Endodermal cell (in vitro differentiated cells): ENCODE data around the gene MEX3B. TPM values are rescaled to one million over a fixed set of nuclear protein-coding genes. Genes with fewer than 3 reads are reported as not detected.
"Not testable (repeated sequence)": the region's sequence is repeated elsewhere in the genome, so short reads cannot be mapped to it uniquely, and the experiment has no call there.

ENCODE experiments used
- DNase-seq: peaks from one replicate; pipeline ENCODE4 v3.0.0-alpha.2; 2017
- H3K27ac ChIP-seq: 2 replicates; pipeline ENCODE4 v1.5.1; 2013; ENCODE audit warnings: mild to moderate bottlenecking, low read depth, low read length, moderate library complexity
- H3K27me3 ChIP-seq: 2 replicates; pipeline ENCODE4 v1.6.1; 2013; ENCODE audit warnings: mild to moderate bottlenecking, low read length, moderate library complexity; ENCODE audit not compliant: insufficient read depth, control insufficient read depth, poor library complexity, severe bottlenecking
- H3K36me3 ChIP-seq: 2 replicates; pipeline ENCODE4 v1.7.0; 2013; ENCODE audit warnings: mild to moderate bottlenecking, low read length, moderate library complexity; ENCODE audit not compliant: control insufficient read depth, insufficient read depth
- H3K4me1 ChIP-seq: one replicate; pipeline ENCODE4 v1.7.0; 2013; ENCODE audit warnings: low read length; ENCODE audit not compliant: control insufficient read depth, insufficient read depth
- H3K4me3 ChIP-seq: 2 replicates; pipeline ENCODE4 v1.5.1; 2013; ENCODE audit warnings: mild to moderate bottlenecking, low read length, moderate library complexity
- H3K9ac ChIP-seq: 2 replicates; pipeline ENCODE4 v1.6.1; 2013; ENCODE audit warnings: mild to moderate bottlenecking, low read length, moderate library complexity; ENCODE audit not compliant: poor library complexity, severe bottlenecking; ENCODE audit errors: extremely low read depth
- H3K9me3 ChIP-seq: 2 replicates; pipeline ENCODE4 v1.6.1; 2013; ENCODE audit warnings: mild to moderate bottlenecking, low read length, moderate library complexity; ENCODE audit not compliant: control insufficient read depth
- H3K27ac Mint-ChIP-seq: 2 replicates; pipeline ENCODE4 v1.8.0; 2020; ENCODE audit warnings: mixed read lengths
- H3K27me3 Mint-ChIP-seq: 2 replicates; pipeline ENCODE4 v1.8.0; 2021; ENCODE audit warnings: mild to moderate bottlenecking, mixed read lengths; ENCODE audit not compliant: insufficient read depth
- H3K36me3 Mint-ChIP-seq: 2 replicates; pipeline ENCODE4 v1.8.0; 2020; ENCODE audit warnings: low read depth, mixed read lengths
- H3K4me1 Mint-ChIP-seq: 2 replicates; pipeline ENCODE4 v1.8.0; 2020; ENCODE audit warnings: mixed read lengths
- H3K4me3 Mint-ChIP-seq: 2 replicates; pipeline ENCODE4 v1.8.0; 2020; ENCODE audit warnings: mild to moderate bottlenecking, moderate library complexity, mixed read lengths
- H3K9me3 Mint-ChIP-seq: 2 replicates; pipeline ENCODE4 v1.8.0; 2020; ENCODE audit warnings: mild to moderate bottlenecking, mixed read lengths
- CTCF ChIP-seq: fragments of 200-600 bp; sonication (generic); conservative IDR thresholded peaks from 2 replicates; pipeline ENCODE4 v1.5.0; 2021; ENCODE audit warnings: antibody characterized with exemption, mild to moderate bottlenecking
- WGBS, 2 experiments: methylation state at CpG; one replicate each; pipeline versions ENCODE4 v1.1.5 to v1.1.7; 2013; ENCODE audit warnings: missing lambda C conversion rate in 2 of 2, mixed read lengths in 1 of 2; ENCODE audit not compliant: insufficient coverage in 1 of 2, insufficient read length in 1 of 2; 5-methylcytosine and 5-hydroxymethylcytosine counted together
- total RNA-seq, 2 donors: library from RNA; stranded (reverse); fragmentation: NEBNext Ultra II Directional in 1 of 2; extraction: Animal tissue kit (Norgen Biotek cat#: 25700) in 1 of 2; gene quantifications; 2 replicates in 1 of 2; 3 replicates in 1 of 2; pipeline ENCODE4 v1.2.1, GENCODE V29; 2021

Gene MEX3B
- total RNA-seq, 2 donors from 2014 or later, result 3.4 to 5.1 TPM

- no peak for DNase-seq
- H3K9me3 Mint-ChIP-seq, result no peaks in the 10 kb centered on the region
- H3K4me1 Mint-ChIP-seq, result no peaks in the 10 kb centered on the region
- Histone ChIP-seq H3K9me3 (no peaks in the 10 kb centered on the region), H3K27me3 (no peaks in the 10 kb centered on the region), H3K4me3 (no peak overlapping the region), H3K27ac (no peak overlapping the region), H3K4me1 (no peaks in the 10 kb centered on the region), H3K36me3 (no peaks in the 10 kb centered on the region), H3K9ac (no peak overlapping the region)
- WGBS, 2 experiments, result 92 to 100% methylated on average over 3 to 4 of the region's 5 CpGs
- no peak overlapping the region for H3K4me3 Mint-ChIP-seq
- no peak for TF ChIP-seq CTCF
- no peak overlapping the region for H3K27ac Mint-ChIP-seq
- H3K27me3 Mint-ChIP-seq, result peaks cover 7% of the 10 kb centered on the region
- H3K36me3 Mint-ChIP-seq, result no peaks in the 10 kb centered on the region
These were observed 13.9 kb downstream of the MEX3B start for GRCh38 chr15:82031871-82032270.

- Histone ChIP-seq H3K9me3 (no peaks in the 10 kb centered on the region), H3K9ac (no peak overlapping the region), H3K4me3 (no peak overlapping the region), H3K4me1 (no peaks in the 10 kb centered on the region), H3K27me3 (no peaks in the 10 kb centered on the region), H3K27ac (no peak overlapping the region), H3K36me3 (no peaks in the 10 kb centered on the region)
- no peak for TF ChIP-seq CTCF
- Mint-ChIP-seq H3K27ac (no peak overlapping the region), H3K4me3 (no peak overlapping the region), H3K4me1 (no peaks in the 10 kb centered on the region), H3K9me3 (no peaks in the 10 kb centered on the region), H3K27me3 (no peaks in the 10 kb centered on the region), H3K36me3 (no peaks in the 10 kb centered on the region)
- DNase-seq, result no peak
- 80 to 95% methylated on average over 2 of the region's 2 CpGs for WGBS, 2 experiments
These were observed 15.6 kb downstream of the MEX3B start for GRCh38 chr15:82030176-82030575.

- WGBS, 2 experiments, result 88 to 98% methylated on average over 2 to 5 of the region's 5 CpGs
These were observed 17.7 kb downstream of the MEX3B start for GRCh38 chr15:82028163-82028562.

DNA sequence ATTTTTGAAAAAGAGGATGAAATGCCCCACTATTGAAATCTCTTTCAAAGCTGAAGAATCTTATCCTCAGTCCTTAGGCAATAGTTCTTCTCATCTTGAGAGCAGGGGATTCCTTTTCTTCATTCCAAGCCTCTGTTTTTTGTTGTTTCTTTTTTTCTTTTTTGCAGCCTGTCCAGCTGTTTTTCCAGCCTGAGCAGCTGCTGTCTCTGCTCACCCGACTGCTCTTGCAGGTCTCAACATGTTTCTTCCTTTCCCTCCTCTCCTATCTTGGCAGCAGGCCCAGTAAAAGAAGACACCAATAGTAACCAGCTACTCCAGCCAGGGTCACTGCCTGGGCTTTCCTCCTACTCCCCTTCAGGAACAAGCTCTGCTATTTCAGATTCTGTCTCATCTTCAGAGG lies 23.8 kb downstream of the MEX3B start:
- H3K9ac ChIP-seq, result no peak overlapping the region
- Mint-ChIP-seq H3K4me1 (no peaks in the 10 kb centered on the region), H3K9me3 (no peaks in the 10 kb centered on the region), H3K27ac (no peak overlapping the region), H3K36me3 (no peaks in the 10 kb centered on the region), H3K4me3 (no peak overlapping the region), H3K27me3 (peaks cover 11% of the 10 kb centered on the region)
- no peak for TF ChIP-seq CTCF
- H3K4me3 ChIP-seq, result no peak overlapping the region
- H3K36me3 ChIP-seq, result no peaks in the 10 kb centered on the region
- H3K27ac ChIP-seq, result no peak overlapping the region
- no peak for DNase-seq
- no peaks in the 10 kb centered on the region for H3K27me3 ChIP-seq
- H3K9me3 ChIP-seq, result no peaks in the 10 kb centered on the region
- H3K4me1 ChIP-seq, result no peaks in the 10 kb centered on the region
- 89% methylated on average over 1 of the region's 1 CpG; no CpG with 5 or more reads in 1 of the 2 experiments for WGBS, 2 experiments

More at GRCh38 chr15:82028163-82028562, 17.7 kb downstream of the MEX3B start:
- not testable (repeated sequence) for DNase-seq, H3K4me1 ChIP-seq, H3K27me3 ChIP-seq, H3K27ac ChIP-seq, H3K4me3 Mint-ChIP-seq, H3K9ac ChIP-seq, H3K9me3 Mint-ChIP-seq, H3K27me3 Mint-ChIP-seq, H3K4me1 Mint-ChIP-seq, H3K4me3 ChIP-seq, H3K9me3 ChIP-seq, H3K36me3 Mint-ChIP-seq, H3K36me3 ChIP-seq, H3K27ac Mint-ChIP-seq
